Sciatic nerve (tissue), 2 donors: Measurements from ENCODE around the gene HBD. TPM values are rescaled to one million over a fixed set of nuclear protein-coding genes. Genes with fewer than 3 reads are reported as not detected.

Source experiments
- ATAC-seq: fragments of 200-7000 bp; cut with Tn5 transposase; one replicate; pipeline ENCODE4 v1.9.1; 2020; ENCODE audit warnings: mild to moderate bottlenecking, moderate library complexity
- DNase-seq: peaks from one replicate; pipeline ENCODE4 v3.0.0-alpha.2; 2020; ENCODE audit warnings: low spot score
- intact Hi-C: fragments of 100-400 bp; cut with DNase I; formaldehyde crosslinking; loops from one replicate; pipeline ENCODE4 v1.14.2; 2022
- total RNA-seq: library from RNA; stranded (reverse); fragmentation: NEBNext Ultra II Directional; extraction: Animal tissue kit (Norgen Biotek cat#: 25700); gene quantifications from one replicate; pipeline ENCODE4 v1.2.1, GENCODE V29; 2021
- donor health status: DM: no; HTN: no; CAD: no.
- donor health status: DM: no; HTN: no; CAD: no.

Gene HBD
- total RNA-seq, 1 donor from 2014 or later: 38.4 TPM

GRCh38 chr11:5210376-5210885, 23.9 kb downstream of the HBD start:
- no peak for DNase-seq
- no peak for ATAC-seq
- intact Hi-C loops: no loop called here

- intact Hi-C loops: no loop called here
- DNase-seq (no peak), ATAC-seq (no peak)
These were observed 29.5 kb downstream of the HBD start for GRCh38 chr11:5204787-5205186.

GRCh38 chr11:5203366-5203765, 30.9 kb downstream of the HBD start:
- no peak for DNase-seq
- intact Hi-C loops: no loop called here
- ATAC-seq: no peak

GRCh38 chr11:5200582-5200981, 33.7 kb downstream of the HBD start, which contains the start of gene OR51V1:
TSS of gene OR51V1 (minus strand) at chr11:5200682. CDS start at chr11:5200682, 0 bp downstream.
- intact Hi-C loops: no loop called here
- no peak for DNase-seq
- ATAC-seq: no peak

- intact Hi-C loops: no loop called here
- no peak for DNase-seq
- ATAC-seq: no peak
These were observed 36.0 kb downstream of the HBD start for GRCh38 chr11:5198285-5198684.

GRCh38 chr11:5197536-5197935, 36.7 kb downstream of the HBD start:
- ATAC-seq: no peak
- intact Hi-C loops: no loop called here
- no peak for DNase-seq

- no peak for DNase-seq
- no peak for ATAC-seq
- intact Hi-C loops: no loop called here
These were observed 37.6 kb downstream of the HBD start for GRCh38 chr11:5196731-5197130.

- intact Hi-C loops: no loop called here
- DNase-seq (no peak), ATAC-seq (no peak)
These were observed 38.2 kb downstream of the HBD start for GRCh38 chr11:5196067-5196466.

- intact Hi-C loops: no loop called here
- ATAC-seq: no peak
These were observed 41.5 kb downstream of the HBD start for GRCh38 chr11:5192738-5193137.

GRCh38 chr11:5188201-5188600, 46.1 kb downstream of the HBD start:
- ATAC-seq: no peak
- intact Hi-C loops: no loop called here
- DNase-seq: no peak

More at GRCh38 chr11:5192738-5193137, 41.5 kb downstream of the HBD start:
- DNase-seq: no peak

Other genes starting within 250 kb of the HBD start
- not detected for gene OR51L1, start 239.6 kb downstream of the HBD start, total RNA-seq
- not detected for gene OR52J3, start 188.0 kb downstream of the HBD start, total RNA-seq
- gene OR52E2, start 174.9 kb downstream of the HBD start, total RNA-seq: not detected
- gene OR52E1, start 164.9 kb downstream of the HBD start, total RNA-seq: not detected
- gene OR52A5, start 96.1 kb downstream of the HBD start, total RNA-seq: not detected
- not detected for gene OR52A1, start 79.7 kb downstream of the HBD start, total RNA-seq
- not detected for gene OR51V1, start 33.8 kb downstream of the HBD start, total RNA-seq
- 16,523 TPM for gene HBB, start 7.4 kb downstream of the HBD start, total RNA-seq
- 5.3 TPM for gene HBG1, start 15.4 kb upstream of the HBD start, total RNA-seq
- 6.1 TPM for gene HBG2, start 20.3 kb upstream of the HBD start, total RNA-seq
- not detected for gene HBE1, start 35.5 kb upstream of the HBD start, total RNA-seq
- 0.40 TPM for gene OR51B4, start 67.5 kb upstream of the HBD start, total RNA-seq
- gene OR51B2, start 89.8 kb upstream of the HBD start, total RNA-seq: 0.40 TPM
- 1.4 TPM for gene OR51B5, start 109.0 kb upstream of the HBD start, total RNA-seq
- gene OR51B6, start 117.0 kb upstream of the HBD start, total RNA-seq: not detected
- gene OR51M1, start 149.3 kb upstream of the HBD start, total RNA-seq: not detected
- gene OR51Q1, start 187.6 kb upstream of the HBD start, total RNA-seq: not detected
- gene OR51I1, start 207.0 kb upstream of the HBD start, total RNA-seq: not detected
- not detected for gene OR51I2, start 214.8 kb upstream of the HBD start, total RNA-seq